ENCODE measurements around the gene SURF1.

The SURF1 gene

GRCh38 chr9:133361507-133362092, 5.3 kb upstream of the SURF1 start:
- H3K4me2 ChIP-seq (ENCODE audit: low read length) = no peak overlapping the region
- H3K79me2 ChIP-seq (ENCODE audit: insufficient read depth, low read length) = no peaks in the 10 kb centered on the region; the same call in 1 of the 2 replicates
- H3F3A ChIP-seq (ENCODE audit: insufficient read depth, low read length) = no peaks in the 10 kb centered on the region
- H3K9ac ChIP-seq (ENCODE audit: low read length) = no peak overlapping the region
- no peaks in the 10 kb centered on the region for H3K27me3 ChIP-seq (ENCODE audit: insufficient read depth, low read length)
- peaks cover 87% of the 10 kb centered on the region for H3K36me3 ChIP-seq (ENCODE audit: insufficient read depth, low read length)
- peaks cover 13% of the 10 kb centered on the region for H3K4me1 ChIP-seq (ENCODE audit: insufficient read depth, low read length, severe bottlenecking)
- H4K20me1 ChIP-seq (ENCODE audit: insufficient read depth, low read length) = no peaks in the 10 kb centered on the region
- no peaks in the 10 kb centered on the region for H3K9me2 ChIP-seq (ENCODE audit: low read depth, low read length)
- H2AFZ ChIP-seq (ENCODE audit: low read length) = no peak overlapping the region
- no peak for TF ChIP-seq EZH2 (IDR thresholded peaks at IDR 0.05; ENCODE audit: borderline replicate concordance, low read length)
- TF ChIP-seq CTCF (IDR thresholded peaks at IDR 0.05; ENCODE audit: low read length) = no peak
- H3K27ac ChIP-seq (ENCODE audit: low read depth, low read length, poor library complexity, severe bottlenecking) = no peak overlapping the region
- H3K9me3 ChIP-seq (ENCODE audit: low read length) = no peaks in the 10 kb centered on the region
- no peak overlapping the region for H3K4me3 ChIP-seq (ENCODE audit: low read depth, low read length, poor library complexity, severe bottlenecking)

- Histone ChIP-seq H3K9me3 (ENCODE audit: low read length) (no peaks in the 10 kb centered on the region), H3F3A (ENCODE audit: insufficient read depth, low read length) (peaks cover 2% of the 10 kb centered on the region; the same call in 1 of the 2 replicates), H3K79me2 (ENCODE audit: insufficient read depth, low read length) (no peaks in the 10 kb centered on the region; the same call in 1 of the 2 replicates), H3K4me3 (ENCODE audit: low read depth, low read length, poor library complexity, severe bottlenecking) (no peak overlapping the region), H3K27ac (ENCODE audit: low read depth, low read length, poor library complexity, severe bottlenecking) (no peak overlapping the region), H2AFZ (ENCODE audit: low read length) (no peak overlapping the region), H4K20me1 (ENCODE audit: insufficient read depth, low read length) (no peaks in the 10 kb centered on the region), H3K4me1 (ENCODE audit: insufficient read depth, low read length, severe bottlenecking) (peaks cover 15% of the 10 kb centered on the region), H3K27me3 (ENCODE audit: insufficient read depth, low read length) (no peaks in the 10 kb centered on the region), H3K9me2 (ENCODE audit: low read depth, low read length) (no peaks in the 10 kb centered on the region), H3K9ac (ENCODE audit: low read length) (no peak overlapping the region), H3K4me2 (ENCODE audit: low read length) (no peak overlapping the region), H3K36me3 (ENCODE audit: insufficient read depth, low read length) (peaks cover 78% of the 10 kb centered on the region)
- TF ChIP-seq CTCF (IDR thresholded peaks at IDR 0.05; ENCODE audit: low read length) (no peak), EZH2 (IDR thresholded peaks at IDR 0.05; ENCODE audit: borderline replicate concordance, low read length) (no peak)
Observed at GRCh38 chr9:133360400-133361393, 4.4 kb upstream of the SURF1 start.

- Histone ChIP-seq H3K4me2 (ENCODE audit: low read length) (no peak overlapping the region), H3K9me3 (ENCODE audit: low read length) (no peaks in the 10 kb centered on the region), H3K4me1 (ENCODE audit: insufficient read depth, low read length, severe bottlenecking) (peaks cover 26% of the 10 kb centered on the region), H3F3A (ENCODE audit: insufficient read depth, low read length) (peaks cover 4% of the 10 kb centered on the region; the same call in 1 of the 2 replicates), H3K79me2 (ENCODE audit: insufficient read depth, low read length) (no peaks in the 10 kb centered on the region; the same call in 1 of the 2 replicates), H3K27ac (ENCODE audit: low read depth, low read length, poor library complexity, severe bottlenecking) (no peak overlapping the region), H3K27me3 (ENCODE audit: insufficient read depth, low read length) (no peaks in the 10 kb centered on the region), H3K36me3 (ENCODE audit: insufficient read depth, low read length) (peaks cover 67% of the 10 kb centered on the region), H3K9me2 (ENCODE audit: low read depth, low read length) (no peaks in the 10 kb centered on the region), H3K4me3 (ENCODE audit: low read depth, low read length, poor library complexity, severe bottlenecking) (no peak overlapping the region), H3K9ac (ENCODE audit: low read length) (no peak overlapping the region), H4K20me1 (ENCODE audit: insufficient read depth, low read length) (no peaks in the 10 kb centered on the region), H2AFZ (ENCODE audit: low read length) (no peak overlapping the region)
- TF ChIP-seq CTCF (IDR thresholded peaks at IDR 0.05; ENCODE audit: low read length) (no peak), EZH2 (IDR thresholded peaks at IDR 0.05; ENCODE audit: borderline replicate concordance, low read length) (no peak)
Observed at GRCh38 chr9:133359399-133360175, 3.3 kb upstream of the SURF1 start.

All from OCI-LY1 (cell line).